ENCODE results near the gene SLIT3. TPM values are rescaled to one million over a fixed set of nuclear protein-coding genes. Genes with fewer than 3 reads are reported as not detected.

The SLIT3 gene
- total RNA-seq, 1 donor from 2014 or later: 3.2 TPM

DNA sequence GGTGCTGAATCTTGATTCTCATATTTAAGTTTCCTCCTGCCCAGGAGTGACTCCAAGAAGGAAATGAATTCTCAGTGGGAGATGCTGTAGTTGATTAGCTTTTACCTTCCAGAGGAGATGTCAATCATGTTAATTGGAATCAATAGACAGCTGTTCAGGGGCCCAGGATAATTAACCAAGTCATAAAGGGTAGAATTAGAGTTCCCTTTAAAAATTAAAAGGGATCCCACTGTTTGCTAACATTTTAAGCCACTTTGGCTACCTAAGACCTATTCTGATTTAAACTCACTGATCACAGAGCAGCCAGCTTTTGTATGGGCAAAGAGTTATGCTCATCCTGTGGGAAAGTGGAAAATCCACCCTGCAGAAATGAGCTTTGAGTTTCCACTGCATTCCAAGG, 249.6 kb downstream of the SLIT3 start:
- no peak overlapping the region for H3K27ac Mint-ChIP-seq (ENCODE audit: unreplicated experiment)
- no peaks in the 10 kb centered on the region for H3K27me3 Mint-ChIP-seq (ENCODE audit: unreplicated experiment)
- no peaks in the 10 kb centered on the region for H3K9me3 Mint-ChIP-seq (ENCODE audit: unreplicated experiment)
- H3K4me1 Mint-ChIP-seq (ENCODE audit: unreplicated experiment): no peaks in the 10 kb centered on the region
- no peaks in the 10 kb centered on the region for H3K36me3 Mint-ChIP-seq (ENCODE audit: low read depth, unreplicated experiment)
- no peak overlapping the region for H3K4me3 Mint-ChIP-seq (ENCODE audit: unreplicated experiment)
- DNase-seq (ENCODE audit: low spot score): no peak
- TF ChIP-seq, protein P1, sequence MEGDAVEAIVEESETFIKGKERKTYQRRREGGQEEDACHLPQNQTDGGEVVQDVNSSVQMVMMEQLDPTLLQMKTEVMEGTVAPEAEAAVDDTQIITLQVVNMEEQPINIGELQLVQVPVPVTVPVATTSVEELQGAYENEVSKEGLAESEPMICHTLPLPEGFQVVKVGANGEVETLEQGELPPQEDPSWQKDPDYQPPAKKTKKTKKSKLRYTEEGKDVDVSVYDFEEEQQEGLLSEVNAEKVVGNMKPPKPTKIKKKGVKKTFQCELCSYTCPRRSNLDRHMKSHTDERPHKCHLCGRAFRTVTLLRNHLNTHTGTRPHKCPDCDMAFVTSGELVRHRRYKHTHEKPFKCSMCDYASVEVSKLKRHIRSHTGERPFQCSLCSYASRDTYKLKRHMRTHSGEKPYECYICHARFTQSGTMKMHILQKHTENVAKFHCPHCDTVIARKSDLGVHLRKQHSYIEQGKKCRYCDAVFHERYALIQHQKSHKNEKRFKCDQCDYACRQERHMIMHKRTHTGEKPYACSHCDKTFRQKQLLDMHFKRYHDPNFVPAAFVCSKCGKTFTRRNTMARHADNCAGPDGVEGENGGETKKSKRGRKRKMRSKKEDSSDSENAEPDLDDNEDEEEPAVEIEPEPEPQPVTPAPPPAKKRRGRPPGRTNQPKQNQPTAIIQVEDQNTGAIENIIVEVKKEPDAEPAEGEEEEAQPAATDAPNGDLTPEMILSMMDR (IDR thresholded peaks at IDR 0.05; ENCODE audit: unreplicated experiment): no peak

DNA sequence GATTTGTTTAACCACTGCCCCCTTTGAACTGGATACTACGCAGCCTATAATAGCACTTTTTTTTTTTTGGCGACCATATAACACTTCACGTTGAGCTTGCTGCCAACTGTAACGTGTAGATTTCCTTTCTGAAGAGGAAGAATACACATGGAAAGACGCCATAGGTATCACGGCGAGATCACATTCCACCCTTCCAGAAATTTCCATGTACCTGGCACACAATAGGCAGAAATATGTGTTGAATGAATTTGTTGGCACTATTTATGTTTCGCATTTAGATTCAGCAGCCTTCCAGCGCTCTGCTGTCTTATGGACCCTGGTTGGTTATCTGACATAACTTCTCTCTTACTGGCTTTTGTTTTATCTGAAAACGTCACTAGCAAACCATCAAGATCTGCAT, 250.3 kb downstream of the SLIT3 start:
- no peak for DNase-seq (ENCODE audit: low spot score)
- Mint-ChIP-seq H3K36me3 (ENCODE audit: low read depth, unreplicated experiment) (no peaks in the 10 kb centered on the region), H3K27me3 (ENCODE audit: unreplicated experiment) (no peaks in the 10 kb centered on the region), H3K27ac (ENCODE audit: unreplicated experiment) (no peak overlapping the region), H3K9me3 (ENCODE audit: unreplicated experiment) (no peaks in the 10 kb centered on the region), H3K4me1 (ENCODE audit: unreplicated experiment) (no peaks in the 10 kb centered on the region), H3K4me3 (ENCODE audit: unreplicated experiment) (no peak overlapping the region)
- TF ChIP-seq, protein P1 (IDR thresholded peaks at IDR 0.05; ENCODE audit: unreplicated experiment): no peak

GRCh38 chr5:169050146-169050571, 250.8 kb downstream of the SLIT3 start:
- TF ChIP-seq, protein P1 (IDR thresholded peaks at IDR 0.05; ENCODE audit: unreplicated experiment): no peak
- no peak for DNase-seq (ENCODE audit: low spot score)
- Mint-ChIP-seq H3K27ac (ENCODE audit: unreplicated experiment) (no peak overlapping the region), H3K4me3 (ENCODE audit: unreplicated experiment) (no peak overlapping the region), H3K9me3 (ENCODE audit: unreplicated experiment) (no peaks in the 10 kb centered on the region), H3K27me3 (ENCODE audit: unreplicated experiment) (no peaks in the 10 kb centered on the region), H3K36me3 (ENCODE audit: low read depth, unreplicated experiment) (no peaks in the 10 kb centered on the region), H3K4me1 (ENCODE audit: unreplicated experiment) (no peaks in the 10 kb centered on the region)

DNA sequence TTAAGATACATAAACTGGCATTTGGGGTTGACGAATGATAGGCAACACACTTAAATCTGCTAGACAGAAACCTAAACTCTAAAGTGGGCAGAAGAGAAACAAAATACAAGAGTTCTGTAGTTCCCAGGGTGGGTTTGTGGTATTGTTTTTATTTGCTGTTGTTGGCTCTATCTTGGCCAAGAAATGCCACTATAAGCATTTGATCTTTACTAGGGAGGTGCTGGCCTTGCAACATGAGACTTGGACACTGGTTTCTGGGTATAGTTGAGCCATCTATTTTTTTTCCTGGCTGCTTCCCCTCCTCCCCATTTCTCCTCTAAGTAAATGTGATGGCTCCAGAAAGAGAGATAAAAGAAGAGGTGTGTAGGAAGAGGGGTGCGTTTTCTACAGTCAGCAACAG, 251.2 kb downstream of the SLIT3 start:
- TF ChIP-seq, protein P1 (IDR thresholded peaks at IDR 0.05; ENCODE audit: unreplicated experiment): no peak
- DNase-seq (ENCODE audit: low spot score): no peak
- Mint-ChIP-seq H3K9me3 (ENCODE audit: unreplicated experiment) (no peaks in the 10 kb centered on the region), H3K4me3 (ENCODE audit: unreplicated experiment) (no peak overlapping the region), H3K27me3 (ENCODE audit: unreplicated experiment) (no peaks in the 10 kb centered on the region), H3K27ac (ENCODE audit: unreplicated experiment) (no peak overlapping the region), H3K4me1 (ENCODE audit: unreplicated experiment) (no peaks in the 10 kb centered on the region), H3K36me3 (ENCODE audit: low read depth, unreplicated experiment) (no peaks in the 10 kb centered on the region)

- no peaks in the 10 kb centered on the region for H3K4me1 Mint-ChIP-seq (ENCODE audit: unreplicated experiment)
- TF ChIP-seq, protein P1 (IDR thresholded peaks at IDR 0.05; ENCODE audit: unreplicated experiment): no peak
- H3K27ac Mint-ChIP-seq (ENCODE audit: unreplicated experiment): no peak overlapping the region
- no peaks in the 10 kb centered on the region for H3K36me3 Mint-ChIP-seq (ENCODE audit: low read depth, unreplicated experiment)
- no peaks in the 10 kb centered on the region for H3K9me3 Mint-ChIP-seq (ENCODE audit: unreplicated experiment)
- no peaks in the 10 kb centered on the region for H3K27me3 Mint-ChIP-seq (ENCODE audit: unreplicated experiment)
- H3K4me3 Mint-ChIP-seq (ENCODE audit: unreplicated experiment): no peak overlapping the region
- no peak for DNase-seq (ENCODE audit: low spot score)
Measured at GRCh38 chr5:169048181-169049125, 252.5 kb downstream of the SLIT3 start.
